Neural cell (in vitro differentiated cells): Measurements from ENCODE around the gene SLC22A2.

Experiments
- CTCF ChIP-seq: fragments of 450-650 bp; IDR thresholded peaks from 2 replicates; pipeline ENCODE4 v1.5.1; 2014; ENCODE audit warnings: antibody characterized with exemption, mild to moderate bottlenecking, moderate library complexity; ENCODE audit not compliant: poor library complexity, severe bottlenecking
- EP300 ChIP-seq: fragments of 450-650 bp; conservative IDR thresholded peaks from 2 replicates; pipeline ENCODE4 v1.6.1; 2014; ENCODE audit warnings: antibody characterized with exemption, mild to moderate bottlenecking, moderate library complexity; ENCODE audit not compliant: poor library complexity, severe bottlenecking
- EZH2 ChIP-seq: fragments of 200-600, 300-800 bp; shearing (Covaris generic), sonication (generic); IDR thresholded peaks from 2 replicates; pipeline ENCODE4 v1.6.1; 2014; ENCODE audit warnings: antibody characterized with exemption, low read length, borderline replicate concordance, mild to moderate bottlenecking; ENCODE audit not compliant: insufficient read depth, poor library complexity, severe bottlenecking
- POLR2AphosphoS5 ChIP-seq: IDR thresholded peaks from 2 replicates; pipeline ENCODE4 v1.6.1; 2012
- RAD21 ChIP-seq: fragments of 450-650 bp; conservative IDR thresholded peaks from 2 replicates; pipeline ENCODE4 v1.6.1; 2014; ENCODE audit warnings: antibody characterized with exemption, mild to moderate bottlenecking, moderate library complexity
- REST ChIP-seq: IDR thresholded peaks from 2 replicates; pipeline ENCODE4 v1.6.1; 2012; ENCODE audit warnings: borderline replicate concordance
- SMC3 ChIP-seq: fragments of 450-650 bp; conservative IDR thresholded peaks from 2 replicates; pipeline ENCODE4 v1.6.1; 2014; ENCODE audit warnings: antibody characterized with exemption, mild to moderate bottlenecking, moderate library complexity; ENCODE audit not compliant: poor library complexity

DNA sequence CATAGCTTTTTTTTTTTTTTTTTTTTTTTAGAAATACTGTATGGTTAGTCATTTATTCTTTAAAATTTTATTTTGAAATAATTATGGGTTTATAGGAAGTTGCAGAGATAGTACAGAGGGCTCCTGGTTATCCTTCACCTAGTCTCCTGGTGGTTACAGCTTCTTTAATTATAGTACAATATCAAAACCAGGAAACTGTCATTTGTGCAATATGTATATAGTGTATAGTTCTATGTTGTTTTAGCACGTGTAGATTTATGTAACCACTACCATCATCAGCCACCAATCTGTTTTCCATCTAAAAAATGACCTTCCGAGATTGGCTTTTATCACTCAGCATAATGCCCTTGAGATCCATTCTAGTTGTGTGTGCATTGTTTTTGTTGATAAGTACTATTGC, 54.7 kb downstream of the SLC22A2 start:
- no peak for TF ChIP-seq CTCF
- TF ChIP-seq REST: no peak
- TF ChIP-seq RAD21: no peak
- TF ChIP-seq POLR2AphosphoS5: no peak
- no peak for TF ChIP-seq EZH2
- TF ChIP-seq SMC3: no peak
- TF ChIP-seq EP300: no peak
